ENCODE measurements around the gene PRKAG3.

The PRKAG3 gene

DNA sequence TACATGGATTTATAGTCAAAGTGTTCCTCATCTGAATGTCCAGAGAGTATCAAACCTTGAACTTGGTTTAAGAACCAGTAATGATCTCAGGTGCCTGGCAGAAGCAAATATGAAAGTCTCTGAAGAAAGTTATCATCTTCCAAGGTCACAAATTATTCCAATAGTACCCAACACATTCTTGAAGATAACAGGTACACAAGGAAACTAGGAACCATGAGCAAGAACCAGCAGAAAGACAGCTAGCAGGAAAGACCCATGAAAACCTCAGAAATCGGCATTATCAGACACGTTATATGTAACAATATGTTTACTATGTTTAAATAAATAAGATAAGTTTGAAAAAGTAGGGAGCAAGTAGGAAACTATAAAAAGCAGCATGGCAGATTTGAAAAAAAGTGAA is 5.9 kb upstream of the PRKAG3 start:
- FAIRE-seq = no peak

- no peak for FAIRE-seq
These were observed 3.1 kb upstream of the PRKAG3 start for GRCh38 chr2:218834685-218835084.

- no peak for FAIRE-seq
These were observed 1.5 kb upstream of the PRKAG3 start for GRCh38 chr2:218833023-218833609.

GRCh38 chr2:218832520-218832919 is 917 bp upstream of the PRKAG3 start:
- FAIRE-seq = no peak

GRCh38 chr2:218832081-218832480 is 478 bp upstream of the PRKAG3 start:
- FAIRE-seq = no peak

GRCh38 chr2:218830526-218831306 is 887 bp downstream of the PRKAG3 start:
- no peak for FAIRE-seq

DNA sequence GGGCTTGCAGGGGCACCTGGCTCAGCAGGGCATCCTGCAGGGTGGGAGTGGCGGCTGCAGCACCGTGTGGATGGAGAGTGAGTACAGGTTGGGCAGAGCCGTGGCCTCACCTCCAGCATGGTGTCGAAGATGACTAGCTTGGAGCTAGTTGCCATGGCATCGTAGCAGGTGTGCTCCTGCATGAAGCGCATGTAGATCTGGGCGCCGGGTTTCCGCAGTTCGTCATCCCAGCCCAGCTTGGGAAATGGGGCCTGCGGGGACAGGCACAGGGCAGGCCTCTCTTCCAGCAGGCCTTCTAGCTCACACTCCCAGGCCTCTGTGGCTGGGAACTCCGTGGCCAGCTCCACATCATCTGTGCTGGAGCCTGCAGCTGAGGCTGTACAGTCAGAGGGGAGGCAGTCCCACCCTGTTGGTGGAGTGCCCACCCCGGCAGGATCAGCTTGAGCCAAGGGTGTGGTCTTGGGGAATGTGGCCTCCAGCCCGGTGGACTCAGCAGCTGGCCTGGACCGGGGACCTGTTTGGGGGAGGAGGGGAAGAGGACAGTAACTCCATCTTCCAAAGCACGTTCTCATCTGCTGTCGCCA is 1.6 kb downstream of the PRKAG3 start:
- FAIRE-seq = no peak

DNA sequence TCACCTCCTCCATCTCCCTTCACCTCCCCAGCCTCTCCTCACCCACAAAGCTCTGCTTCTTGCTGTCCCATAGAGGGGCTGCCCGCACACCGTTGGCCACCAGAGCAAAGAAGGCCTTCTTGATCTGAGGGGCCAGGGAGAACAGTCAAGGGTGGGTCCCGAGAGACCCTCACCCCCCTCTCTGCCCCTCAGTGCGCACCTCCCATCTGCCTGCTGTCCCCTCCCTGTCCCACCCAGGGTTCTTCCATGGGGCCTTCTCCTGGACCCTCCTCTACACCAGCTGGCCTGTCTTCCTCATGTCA is 3.2 kb downstream of the PRKAG3 start:
- no peak for FAIRE-seq

DNA sequence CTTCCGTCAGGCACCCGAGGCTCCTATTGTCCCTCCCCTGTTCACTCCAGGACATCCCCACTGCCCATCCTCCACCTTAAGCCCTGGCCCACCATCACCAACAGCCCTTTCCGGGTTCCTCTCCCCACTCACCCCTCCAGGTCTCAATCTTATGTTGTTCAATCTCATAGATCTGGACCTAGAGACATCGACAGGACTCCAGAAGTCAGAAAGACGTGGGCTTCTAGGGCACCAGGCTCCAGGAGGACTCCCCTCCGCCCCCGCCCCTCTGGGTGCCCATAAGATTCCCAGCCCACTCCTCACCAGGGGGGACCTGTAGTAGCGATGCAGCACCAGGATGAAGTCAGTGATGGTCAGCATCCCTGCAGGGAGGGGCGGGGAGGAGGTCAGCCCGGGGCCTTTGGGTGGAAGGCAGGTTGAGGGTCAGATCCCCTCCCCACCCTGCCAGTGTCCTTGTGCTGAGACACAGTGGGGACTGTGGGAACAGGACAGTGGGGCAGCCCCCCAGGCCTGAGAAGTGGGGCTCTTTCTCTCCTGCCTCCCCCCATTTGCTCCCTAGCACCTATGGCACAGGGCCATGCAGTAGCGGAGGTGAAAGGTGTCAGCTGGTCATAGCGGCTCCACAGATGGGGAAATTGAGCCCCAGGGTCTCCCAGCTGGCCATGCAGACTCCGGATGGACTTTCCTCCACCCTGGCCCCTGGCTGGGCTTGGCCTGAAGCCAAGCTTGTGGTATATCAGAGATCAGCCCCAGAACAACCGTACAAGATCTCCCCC is 3.7 kb downstream of the PRKAG3 start:
- FAIRE-seq = no peak

GRCh38 chr2:218826791-218827190 is 4.8 kb downstream of the PRKAG3 start:
- no peak for FAIRE-seq

DNA sequence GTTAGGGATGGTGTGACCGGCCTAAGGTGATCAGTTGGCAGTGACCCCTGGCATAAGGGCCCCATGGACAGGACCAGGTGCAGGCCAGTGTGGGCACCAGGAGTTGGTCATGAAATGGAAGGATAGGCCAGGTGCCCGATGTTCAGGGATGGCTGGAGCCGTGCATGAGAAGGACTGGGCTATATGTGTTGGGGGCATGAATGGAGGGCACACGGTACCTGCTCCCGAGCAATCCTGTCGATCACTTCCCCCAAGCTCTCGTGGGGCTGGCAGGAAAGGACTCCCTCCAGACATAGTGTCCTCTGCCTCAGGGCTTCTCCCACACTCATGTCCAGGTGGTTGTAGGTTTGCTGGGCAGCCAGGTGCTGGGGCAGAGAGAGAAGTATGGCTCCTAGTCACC is 7.6 kb downstream of the PRKAG3 start:
- FAIRE-seq = no peak

DNA sequence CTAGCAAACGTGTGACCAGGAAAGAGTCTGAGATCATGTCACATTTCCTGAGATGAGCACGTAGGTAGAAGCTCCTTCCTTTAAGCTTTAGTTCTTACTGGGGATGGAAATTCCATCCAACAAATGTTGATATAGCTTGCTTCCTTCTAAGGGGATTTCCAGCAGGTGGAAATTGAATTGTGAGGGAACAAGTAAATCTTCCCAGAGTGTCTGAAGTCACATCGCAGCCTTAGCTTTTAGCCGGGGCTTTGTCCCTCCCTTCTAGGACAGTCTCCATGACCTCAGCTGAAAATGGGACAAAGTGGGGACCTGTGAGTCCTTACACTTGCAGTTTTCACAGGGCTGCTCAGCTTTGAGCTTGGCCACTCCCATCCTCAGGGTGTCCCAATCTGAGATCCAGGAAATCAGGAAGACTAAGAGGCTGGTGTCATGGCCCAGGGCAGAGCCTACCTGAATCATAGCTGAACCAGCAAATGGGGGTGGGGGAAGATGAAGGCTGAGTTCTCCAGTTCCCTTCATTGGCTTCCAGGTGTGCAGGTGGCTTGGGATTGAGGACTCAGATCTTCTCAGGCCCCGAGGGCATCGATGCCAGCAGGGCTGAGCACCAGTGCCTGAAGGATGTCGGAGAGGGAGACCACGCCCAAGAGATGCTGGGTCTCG is 8.3 kb downstream of the PRKAG3 start:
- no peak for FAIRE-seq

DNA sequence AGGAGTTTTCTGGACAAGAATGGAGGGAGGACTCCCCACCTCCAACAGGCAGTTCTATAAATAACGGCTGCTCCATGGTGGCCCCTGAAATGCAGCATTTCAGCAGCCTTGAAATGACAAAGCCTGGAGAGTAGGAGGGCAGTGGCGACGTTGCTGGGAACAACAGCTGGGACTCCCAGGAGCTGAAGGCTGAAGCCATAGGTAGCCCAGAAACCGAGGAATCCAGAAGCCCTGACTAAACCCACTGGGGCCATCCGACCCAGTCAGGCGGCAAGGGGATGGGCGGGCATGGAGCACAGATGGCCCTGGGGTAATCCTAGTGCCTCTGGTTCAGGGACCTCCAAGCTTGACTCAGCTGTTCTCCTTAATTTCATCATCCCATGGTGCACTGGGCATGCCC is 9.0 kb downstream of the PRKAG3 start:
- FAIRE-seq = no peak

DNA sequence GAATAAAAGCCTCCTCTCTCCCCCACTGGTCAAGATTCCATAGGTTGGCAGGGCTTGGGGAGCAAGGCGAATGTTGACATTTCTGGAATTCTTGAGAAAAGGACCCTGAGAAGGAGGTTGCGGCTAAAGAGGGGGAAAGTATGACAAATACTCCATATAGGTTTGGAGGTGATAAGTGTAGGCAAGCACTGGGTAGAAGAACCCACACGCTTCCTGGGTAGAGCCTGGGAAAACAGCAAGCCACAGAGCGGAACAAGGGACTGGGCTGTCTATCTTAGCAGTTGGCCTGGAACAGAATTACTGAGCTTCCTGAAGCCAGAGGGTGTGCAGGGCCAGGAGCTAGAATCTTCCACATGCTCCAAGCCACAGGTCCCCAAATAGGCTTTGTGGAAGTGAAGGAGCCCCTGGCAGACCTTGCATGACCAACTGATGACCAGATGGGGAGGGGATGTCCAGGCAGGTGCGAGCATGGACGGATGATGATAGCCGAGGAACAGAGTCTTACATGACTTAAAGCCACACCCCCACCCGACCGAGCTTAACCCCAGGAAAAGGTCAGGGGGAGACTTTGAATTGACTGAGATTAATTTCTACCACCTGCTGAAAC is 9.9 kb downstream of the PRKAG3 start:
- FAIRE-seq = no peak

DNA sequence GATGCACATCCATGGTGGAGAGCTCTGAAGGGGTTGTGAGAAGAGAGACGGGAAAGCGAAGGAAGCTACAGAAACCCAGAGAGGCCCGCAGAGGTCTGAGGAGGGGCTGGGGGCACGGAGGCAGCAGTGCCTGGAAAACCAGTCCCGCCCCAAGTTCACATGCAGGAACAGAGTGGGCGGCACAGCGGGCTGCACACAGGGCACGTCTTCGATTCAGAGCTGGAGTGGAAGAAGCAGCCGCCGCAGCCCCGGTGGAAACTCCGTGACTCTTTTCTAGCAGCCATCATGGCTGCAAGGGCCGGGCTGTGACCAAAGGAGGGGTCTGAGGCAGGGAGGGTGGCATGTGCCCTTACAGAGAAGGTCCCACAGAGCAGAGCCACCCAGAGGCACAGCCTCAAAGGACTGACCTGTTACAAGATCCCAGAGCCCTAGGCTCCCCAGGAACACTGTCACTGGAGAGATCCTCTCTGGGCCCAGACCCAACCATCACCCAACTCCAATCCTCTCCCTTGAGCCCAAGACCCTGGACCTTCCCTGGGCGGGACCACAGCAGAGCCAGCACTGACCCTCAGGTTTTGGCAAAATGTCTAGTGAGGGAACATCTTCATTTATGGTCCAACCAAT is 10.7 kb downstream of the PRKAG3 start:
- FAIRE-seq = no peak

DNA sequence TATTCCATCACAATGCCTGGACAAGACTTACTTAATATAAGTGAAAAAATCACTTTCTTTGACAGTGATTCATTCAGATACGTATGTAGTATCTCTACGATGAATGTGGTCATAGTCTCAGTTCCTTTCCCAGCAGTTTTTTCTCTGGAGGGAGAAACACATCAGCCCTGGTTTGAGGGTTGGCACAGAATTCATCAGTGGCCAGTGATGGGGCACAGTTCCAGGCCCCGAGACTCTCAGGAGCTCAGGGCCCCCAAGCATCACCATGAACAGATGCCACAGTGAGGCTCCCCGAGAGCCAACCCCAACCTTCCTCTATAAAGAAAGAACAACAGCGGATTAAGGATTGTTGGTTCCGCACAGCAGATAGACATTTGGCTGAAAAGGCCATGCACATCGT is 12.5 kb downstream of the PRKAG3 start:
- FAIRE-seq = no peak

DNA sequence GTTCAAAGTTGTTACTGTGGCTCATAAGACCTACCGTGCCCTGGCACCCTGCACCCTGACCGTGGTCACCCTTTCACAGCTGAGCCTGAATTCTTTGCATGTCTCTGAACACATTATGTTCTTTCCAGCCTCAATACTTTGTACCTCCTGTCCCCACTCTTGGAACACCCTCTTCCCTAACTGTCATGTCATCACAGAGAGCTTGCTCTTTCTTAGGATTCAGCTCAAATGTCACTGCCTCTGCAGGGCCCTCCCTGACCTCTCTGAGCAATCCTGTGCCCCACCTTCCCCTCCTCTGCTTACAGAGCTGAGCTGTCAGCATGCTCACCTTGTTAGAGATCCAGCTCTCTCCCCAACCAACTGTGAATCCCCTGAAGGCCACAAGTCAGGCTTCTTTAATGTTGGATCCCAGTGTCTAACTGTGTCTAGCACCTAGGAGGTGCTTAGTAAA is 15.0 kb downstream of the PRKAG3 start:
- FAIRE-seq = no peak

DNA sequence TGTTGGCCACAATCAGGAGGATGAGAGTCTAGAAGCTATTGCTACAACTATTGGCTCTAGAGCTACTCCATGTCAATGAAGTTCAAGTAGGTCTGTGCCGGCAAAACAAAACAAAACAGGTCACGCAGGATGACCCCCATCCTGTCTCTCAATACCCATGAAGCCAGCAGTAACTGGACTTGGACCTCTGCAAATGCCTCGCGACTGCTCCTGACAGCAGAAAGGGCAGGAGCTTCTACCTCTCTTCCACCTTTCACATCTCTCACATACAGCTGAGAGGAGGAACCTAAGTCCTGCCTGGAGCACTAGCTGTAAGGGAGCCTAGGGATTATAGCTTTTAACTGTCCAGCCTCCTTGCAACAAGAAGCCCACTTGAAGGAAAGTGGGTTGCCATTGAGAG is 16.0 kb downstream of the PRKAG3 start:
- FAIRE-seq = no peak

DNA sequence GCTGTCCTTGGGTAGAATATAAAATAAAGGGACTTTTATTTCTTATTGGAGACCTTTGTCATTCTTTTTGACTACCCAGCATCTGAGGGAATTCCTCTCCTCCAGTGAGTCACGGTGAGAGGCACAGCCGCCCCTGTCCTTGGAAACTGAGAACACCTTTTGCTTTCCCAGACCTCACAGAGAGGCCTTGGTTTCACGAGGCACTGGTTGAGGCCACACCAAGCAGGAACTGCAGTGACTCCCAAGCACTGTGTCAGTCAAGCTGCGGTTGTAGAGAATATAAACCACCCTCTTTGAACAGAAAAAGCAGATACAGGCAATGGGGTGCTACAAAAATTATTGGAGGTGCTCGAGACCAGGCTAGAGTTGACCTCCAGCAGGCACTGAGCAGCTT is 16.4 kb downstream of the PRKAG3 start:
- no peak for FAIRE-seq

DNA sequence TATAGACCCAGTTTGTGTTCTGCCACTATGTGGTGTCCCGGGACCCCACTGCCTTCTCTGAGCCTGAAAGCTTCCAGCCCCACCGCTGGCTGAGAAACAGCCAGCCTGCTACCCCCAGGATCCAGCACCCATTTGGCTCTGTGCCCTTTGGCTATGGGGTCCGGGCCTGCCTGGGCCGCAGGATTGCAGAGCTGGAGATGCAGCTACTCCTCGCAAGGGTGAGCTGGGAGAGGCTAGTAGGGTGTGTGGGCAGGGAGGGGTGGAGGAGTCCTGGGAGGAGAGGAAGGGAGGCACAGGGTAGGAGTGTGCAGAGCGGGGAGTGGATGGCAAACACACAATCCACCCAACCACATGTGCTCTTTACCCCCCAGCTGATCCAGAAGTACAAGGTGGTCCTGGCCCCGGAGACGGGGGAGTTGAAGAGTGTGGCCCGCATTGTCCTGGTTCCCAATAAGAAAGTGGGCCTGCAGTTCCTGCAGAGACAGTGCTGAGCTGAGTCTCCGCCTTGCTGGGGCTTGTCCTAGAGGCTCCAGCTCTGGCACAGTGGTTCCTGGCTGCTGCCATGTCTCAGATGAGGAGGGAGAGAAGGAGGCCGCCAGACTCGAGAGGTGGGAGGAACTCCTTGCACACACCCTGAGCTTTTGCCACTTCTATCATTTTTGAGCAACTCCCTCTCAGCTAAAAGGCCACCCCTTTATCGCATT is 16.9 kb downstream of the PRKAG3 start:
- FAIRE-seq = no peak

DNA sequence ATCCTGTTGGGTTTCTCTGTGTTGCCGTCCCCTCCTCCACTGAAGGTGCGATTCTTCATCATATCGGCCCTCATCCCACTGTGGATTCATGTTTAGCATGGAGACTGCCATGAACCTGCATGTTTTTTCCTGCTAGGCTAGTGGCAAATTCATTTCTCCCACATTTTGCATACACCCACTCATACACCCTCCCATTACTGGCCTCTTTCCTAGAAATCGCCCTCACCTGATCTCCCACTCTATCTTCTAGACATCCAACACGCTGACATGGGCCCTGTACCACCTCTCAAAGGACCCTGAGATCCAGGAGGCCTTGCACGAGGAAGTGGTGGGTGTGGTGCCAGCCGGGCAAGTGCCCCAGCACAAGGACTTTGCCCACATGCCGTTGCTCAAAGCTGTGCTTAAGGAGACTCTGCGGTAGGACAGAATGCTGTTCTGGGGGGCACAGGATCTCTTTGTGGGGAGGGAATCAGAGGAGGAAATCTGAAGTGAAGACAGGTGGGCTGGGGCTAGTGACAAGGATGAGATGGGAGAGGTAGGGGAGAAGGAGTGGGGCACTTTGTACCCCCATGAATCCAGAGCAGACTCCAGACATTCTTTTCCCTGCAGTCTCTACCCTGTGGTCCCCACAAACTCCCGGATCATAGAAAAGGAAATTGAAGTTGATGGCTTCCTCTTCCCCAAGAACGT is 17.7 kb downstream of the PRKAG3 start:
- FAIRE-seq = no peak

Measured in A204.1 (cell line).